HG02798 (cell line): ENCODE data around the gene MGMT.

Experiments used
- ATAC-seq: cut with Tn5 transposase; IDR thresholded peaks from one replicate; pipeline ENCODE4 v1.9.1; 2021; ENCODE audit warnings: mild to moderate bottlenecking; ENCODE audit not compliant: unreplicated experiment, poor library complexity

The MGMT gene

GRCh38 chr10:129642427-129642826 is 175.4 kb downstream of the MGMT start:
- ATAC-seq, result no peak

DNA sequence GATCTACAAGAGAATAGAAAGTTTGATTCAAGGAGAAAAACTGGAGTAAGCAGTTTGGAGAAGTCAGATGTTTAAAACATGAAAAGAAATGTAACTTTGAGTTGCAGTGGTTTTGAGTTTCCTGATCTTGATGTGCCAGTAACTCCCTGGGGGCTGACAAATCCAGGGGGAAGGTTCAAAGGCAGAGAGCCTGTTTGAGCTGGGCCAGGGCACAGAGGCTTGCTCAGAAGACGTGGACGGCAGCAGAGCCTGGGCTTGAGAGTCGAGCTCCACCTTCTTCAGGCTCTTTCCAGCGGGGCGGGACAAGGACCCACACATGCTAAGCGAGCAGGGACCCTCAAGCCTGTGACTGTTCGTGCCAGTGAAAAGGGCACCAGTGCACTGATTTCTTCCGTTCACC is 176.2 kb downstream of the MGMT start:
- ATAC-seq, result no peak

DNA sequence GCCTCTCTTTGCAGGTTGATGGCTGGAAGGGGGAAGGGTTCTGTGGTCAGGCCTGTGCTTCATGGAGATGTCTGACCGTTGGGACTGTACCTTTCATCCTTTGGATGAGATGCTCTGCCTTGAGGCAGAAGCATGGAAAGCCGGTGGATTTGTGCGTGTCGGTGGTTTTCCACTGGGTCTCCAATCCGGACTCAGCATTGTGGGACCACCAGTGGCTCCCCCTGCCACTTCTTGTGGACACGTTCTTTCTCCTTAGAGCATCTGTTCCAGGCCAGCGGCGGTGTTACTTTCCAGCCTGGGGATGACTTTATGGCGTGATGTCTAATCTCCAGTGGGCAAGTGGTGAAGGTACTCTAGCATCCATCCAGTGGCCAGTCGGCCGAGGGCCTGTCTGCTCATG is 178.4 kb downstream of the MGMT start:
- no peak for ATAC-seq

- no peak for ATAC-seq
These were observed 179.9 kb downstream of the MGMT start for GRCh38 chr10:129646973-129647372.

GRCh38 chr10:129647590-129647989 is 180.5 kb downstream of the MGMT start:
- ATAC-seq, result no peak

DNA sequence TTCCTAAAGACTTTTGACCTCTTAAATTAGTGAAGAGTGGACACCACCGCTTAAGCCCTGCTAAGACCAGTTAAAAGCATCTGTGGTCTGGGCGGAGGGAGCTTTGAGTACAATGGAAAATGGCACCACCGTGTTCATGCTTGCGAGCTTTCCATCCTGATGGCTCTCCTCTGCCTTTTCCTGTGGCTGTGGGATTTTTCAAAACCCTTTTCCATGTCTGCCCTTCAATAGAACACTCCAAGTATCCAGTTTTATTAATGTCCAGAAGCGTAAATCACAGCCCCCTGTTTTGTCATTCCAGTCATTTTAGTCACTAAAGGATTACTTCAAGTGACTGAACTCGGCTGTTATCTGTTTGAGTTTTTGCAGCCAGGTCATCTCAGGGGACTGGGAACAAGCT is 181.8 kb downstream of the MGMT start:
- ATAC-seq, result no peak

DNA sequence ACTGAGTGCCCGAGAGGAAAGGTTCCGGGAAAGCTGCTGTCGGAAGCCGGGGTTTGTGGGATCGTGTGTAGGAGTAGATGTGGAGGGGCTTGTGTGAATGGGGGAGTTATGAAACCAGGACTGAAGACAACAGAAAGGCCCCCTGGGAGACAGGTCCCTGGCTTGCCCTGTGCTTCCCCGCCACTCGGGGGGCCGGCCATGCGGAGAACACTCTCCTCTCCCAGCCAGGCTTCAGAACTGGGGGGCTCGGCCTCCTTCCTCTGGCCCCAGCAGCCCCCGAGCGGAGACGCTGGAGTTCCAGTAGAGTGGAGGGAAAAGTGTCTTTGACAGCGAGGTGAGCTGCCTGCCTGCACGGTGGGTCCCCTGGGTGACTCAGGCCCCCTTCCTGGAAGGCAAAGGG is 185.0 kb downstream of the MGMT start:
- no peak for ATAC-seq

DNA sequence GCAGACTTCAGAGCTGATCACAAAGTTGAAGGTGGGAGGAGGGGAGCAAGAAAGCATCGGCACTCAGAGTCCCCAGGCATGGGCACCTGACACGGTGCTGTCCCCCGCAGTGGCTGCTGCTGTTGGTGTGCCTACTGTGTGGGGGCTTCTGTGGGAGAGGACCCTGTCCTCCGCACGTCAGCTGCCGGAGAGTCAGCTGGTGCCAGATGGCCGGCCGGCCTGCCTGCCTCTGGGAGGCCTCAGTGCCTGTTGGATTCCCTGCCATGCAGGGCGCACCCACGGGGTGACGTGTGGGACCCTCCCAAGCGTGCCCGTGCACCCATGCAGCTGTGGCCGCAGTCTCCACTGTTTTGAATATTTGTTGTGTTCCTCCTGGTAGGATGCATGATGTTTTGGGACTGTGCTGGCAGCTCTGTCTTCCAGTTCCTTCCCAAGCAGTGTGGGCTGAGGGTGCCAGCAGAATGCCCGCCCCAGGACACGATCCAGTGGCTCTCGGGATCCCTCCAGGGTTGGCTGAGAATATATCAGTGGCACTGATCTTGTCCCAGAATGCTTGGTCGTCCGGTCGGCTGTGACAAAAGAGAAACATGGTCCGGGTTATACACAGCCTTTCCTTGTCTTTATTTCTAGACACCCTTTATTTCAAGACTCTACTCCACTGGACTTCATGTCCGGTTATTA is 185.6 kb downstream of the MGMT start:
- no peak for ATAC-seq

GRCh38 chr10:129653428-129653827 is 186.4 kb downstream of the MGMT start:
- no peak for ATAC-seq

DNA sequence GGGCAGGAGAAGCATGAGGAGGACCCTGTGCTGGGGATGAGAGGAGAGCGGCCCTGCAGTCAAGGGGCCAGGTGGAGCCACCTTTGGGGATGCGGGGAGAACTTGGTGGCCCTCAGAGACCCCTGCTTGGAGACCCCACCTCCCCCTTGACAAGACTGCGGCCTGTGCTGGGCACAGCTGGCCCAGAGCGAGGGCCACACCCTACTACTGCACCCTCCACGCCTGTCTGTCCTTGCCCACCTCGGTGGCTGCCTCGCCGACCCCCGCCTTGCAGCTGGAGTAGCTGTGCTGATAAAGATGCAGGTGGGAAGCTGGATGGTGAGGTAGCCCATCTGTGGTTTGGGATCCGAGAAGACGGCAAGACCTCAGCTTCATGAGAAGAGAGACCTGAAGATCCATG is 186.8 kb downstream of the MGMT start:
- ATAC-seq, result no peak

GRCh38 chr10:129654461-129654860 is 187.4 kb downstream of the MGMT start:
- no peak for ATAC-seq

DNA sequence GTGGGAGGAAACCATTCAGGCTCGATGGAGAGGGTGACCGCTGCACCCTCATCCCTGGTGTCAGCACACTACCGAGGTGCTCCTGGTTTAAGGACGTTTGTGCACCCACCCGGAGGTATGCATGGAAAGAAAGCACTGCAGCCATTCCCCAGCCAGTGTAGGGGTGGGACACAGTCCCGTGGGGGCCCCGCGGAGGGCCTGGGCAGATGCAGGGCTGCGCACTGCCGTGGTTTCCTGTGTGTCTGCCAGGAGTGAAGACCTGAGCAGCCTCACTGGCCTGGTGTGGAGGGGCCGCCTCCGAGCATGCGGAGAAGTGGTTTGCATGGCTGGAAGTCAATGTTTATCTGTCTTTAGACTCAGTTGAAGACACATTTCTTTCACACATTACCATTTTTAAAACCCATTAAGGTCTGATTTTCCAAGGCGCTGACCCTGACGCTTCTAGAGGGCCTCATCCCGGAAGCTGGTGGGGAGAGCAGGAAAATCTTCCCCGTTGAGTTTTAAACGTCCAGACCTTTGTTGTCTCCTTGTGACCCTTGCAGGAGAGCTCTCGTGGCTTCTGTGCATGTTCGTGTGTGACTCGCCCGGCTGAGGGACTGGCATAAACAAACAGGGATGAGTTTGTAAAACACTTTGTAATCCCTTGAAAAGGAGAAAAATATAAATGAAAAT is 188.1 kb downstream of the MGMT start:
- ATAC-seq, result no peak

GRCh38 chr10:129655679-129656031 is 188.6 kb downstream of the MGMT start:
- ATAC-seq, result no peak

- ATAC-seq, result no peak
These were observed 189.6 kb downstream of the MGMT start for GRCh38 chr10:129656642-129657041.

- ATAC-seq, result no peak
These were observed 190.4 kb downstream of the MGMT start for GRCh38 chr10:129657297-129658017.

- ATAC-seq, result no peak
These were observed 191.5 kb downstream of the MGMT start for GRCh38 chr10:129658376-129659072.

- no peak for ATAC-seq
These were observed 192.6 kb downstream of the MGMT start for GRCh38 chr10:129659508-129660268.

GRCh38 chr10:129660569-129660968 is 193.5 kb downstream of the MGMT start:
- ATAC-seq, result no peak

DNA sequence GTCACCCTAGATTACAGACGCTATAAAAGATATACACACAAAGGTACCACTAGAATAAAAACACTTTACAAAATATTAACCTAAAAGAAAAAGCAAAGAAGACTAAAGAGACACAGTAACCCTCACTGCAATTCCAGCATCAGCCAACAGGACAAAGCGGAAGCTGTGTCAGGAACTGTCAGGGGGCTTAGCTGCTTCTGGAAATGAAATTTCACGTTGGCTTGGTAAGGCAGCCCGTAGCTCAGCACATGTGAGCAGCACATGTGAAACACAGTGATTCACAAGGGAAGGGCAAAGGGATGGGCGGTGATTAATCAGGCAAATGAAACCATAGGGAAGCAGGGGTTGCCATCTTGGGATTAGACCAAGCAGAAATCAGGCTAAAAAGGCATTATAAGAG is 195.4 kb downstream of the MGMT start:
- ATAC-seq, result no peak

- ATAC-seq, result no peak
These were observed 203.1 kb downstream of the MGMT start for GRCh38 chr10:129670124-129670523.
